Hematopoietic multipotent progenitor cell treated with erythropoietin and hydrocortisone succinate and interleukin-3 and kit ligand, for 4 days (in vitro differentiated cells): ENCODE results near the gene SCO2.

ENCODE experiments used
- DNase-seq: peaks from one replicate; pipeline ENCODE4 v3.0.0-alpha.2; 2015

The SCO2 gene, protein sequence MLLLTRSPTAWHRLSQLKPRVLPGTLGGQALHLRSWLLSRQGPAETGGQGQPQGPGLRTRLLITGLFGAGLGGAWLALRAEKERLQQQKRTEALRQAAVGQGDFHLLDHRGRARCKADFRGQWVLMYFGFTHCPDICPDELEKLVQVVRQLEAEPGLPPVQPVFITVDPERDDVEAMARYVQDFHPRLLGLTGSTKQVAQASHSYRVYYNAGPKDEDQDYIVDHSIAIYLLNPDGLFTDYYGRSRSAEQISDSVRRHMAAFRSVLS

DNA sequence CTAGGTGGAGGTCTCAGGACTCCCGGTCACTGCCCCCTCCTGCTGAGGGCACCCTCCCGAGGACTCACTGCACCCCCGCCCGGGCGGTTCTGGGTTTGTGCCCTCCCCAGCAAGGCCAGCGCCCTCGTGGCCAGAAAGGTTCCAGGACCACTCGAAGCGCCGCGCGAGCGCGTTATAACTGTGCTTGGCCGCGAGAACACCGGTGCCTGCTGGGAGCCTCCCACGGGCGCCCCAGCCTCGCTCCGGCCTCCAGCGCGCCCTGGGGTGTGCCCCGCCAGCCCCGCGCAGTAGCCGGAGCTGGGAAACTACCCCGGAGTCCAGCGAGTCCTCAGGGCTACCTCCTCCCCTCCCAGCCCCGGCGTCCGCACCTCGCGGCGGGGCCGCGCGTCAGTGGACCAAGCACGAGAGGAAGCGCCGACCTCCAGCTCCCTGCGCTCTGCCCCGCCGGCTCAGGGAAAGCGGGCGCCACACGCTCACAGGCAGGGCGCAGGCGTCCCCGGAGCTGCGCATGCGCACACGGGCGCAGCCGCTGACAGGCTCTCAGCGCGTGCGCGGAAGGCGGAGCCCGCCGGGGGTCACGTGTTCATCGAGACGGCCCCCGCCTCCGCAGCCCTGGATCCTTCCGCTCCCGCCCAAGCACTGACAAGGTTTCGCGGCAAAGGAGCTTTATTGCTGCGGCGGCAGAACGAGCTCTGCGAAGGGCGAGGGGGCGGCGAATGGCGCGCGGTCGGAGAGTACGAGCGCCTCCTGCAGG is at the start of gene SCO2:
SCO2 (minus strand) TSS at position 495 of the 754 bp plus-strand sequence. CDS start 1,187 bp downstream, outside the sequence.
- DNase-seq, result peak; percentile 99

DNA sequence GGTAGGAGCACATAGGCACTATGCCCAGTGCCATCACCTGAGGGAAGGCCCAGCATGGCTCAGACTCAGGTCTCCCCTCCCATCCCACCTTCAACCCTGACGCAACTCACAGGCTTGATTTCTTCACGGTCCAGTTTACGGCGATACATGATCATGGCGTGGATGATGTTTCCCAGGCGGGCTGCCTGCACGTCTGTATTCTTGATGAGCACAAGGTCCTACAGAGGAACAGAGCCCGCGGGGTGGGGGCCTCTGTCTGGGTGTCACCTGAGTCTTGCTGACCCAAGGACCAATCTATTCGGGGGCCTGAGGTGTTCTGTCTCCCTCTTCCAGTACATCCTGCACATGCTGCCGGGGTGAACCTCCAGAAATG is 49.0 kb upstream of the SCO2 start:
- no peak for DNase-seq

GRCh38 chr22:50573491-50574382 is 48.3 kb upstream of the SCO2 start:
- no peak for DNase-seq

DNA sequence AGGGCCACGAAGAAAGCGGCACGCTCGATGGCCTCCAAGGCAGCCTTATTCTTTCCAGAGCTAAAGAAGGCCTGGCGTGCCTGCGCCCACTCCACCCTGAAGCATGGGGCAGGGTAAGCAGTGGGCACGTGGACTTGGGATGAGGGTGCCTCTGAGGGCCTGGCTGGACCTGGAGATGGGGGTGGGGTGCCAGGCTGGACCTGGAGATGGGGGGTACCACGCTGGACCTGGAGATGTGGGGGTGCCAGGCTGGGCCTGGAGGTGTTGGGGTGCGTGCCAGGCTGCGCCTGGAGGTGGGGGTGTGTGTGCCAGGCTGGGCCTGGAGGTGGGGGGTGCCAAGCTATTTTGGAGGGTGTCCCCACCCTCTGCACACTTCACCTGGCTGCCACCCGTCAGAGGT is 47.6 kb upstream of the SCO2 start:
- DNase-seq, result no peak

DNA sequence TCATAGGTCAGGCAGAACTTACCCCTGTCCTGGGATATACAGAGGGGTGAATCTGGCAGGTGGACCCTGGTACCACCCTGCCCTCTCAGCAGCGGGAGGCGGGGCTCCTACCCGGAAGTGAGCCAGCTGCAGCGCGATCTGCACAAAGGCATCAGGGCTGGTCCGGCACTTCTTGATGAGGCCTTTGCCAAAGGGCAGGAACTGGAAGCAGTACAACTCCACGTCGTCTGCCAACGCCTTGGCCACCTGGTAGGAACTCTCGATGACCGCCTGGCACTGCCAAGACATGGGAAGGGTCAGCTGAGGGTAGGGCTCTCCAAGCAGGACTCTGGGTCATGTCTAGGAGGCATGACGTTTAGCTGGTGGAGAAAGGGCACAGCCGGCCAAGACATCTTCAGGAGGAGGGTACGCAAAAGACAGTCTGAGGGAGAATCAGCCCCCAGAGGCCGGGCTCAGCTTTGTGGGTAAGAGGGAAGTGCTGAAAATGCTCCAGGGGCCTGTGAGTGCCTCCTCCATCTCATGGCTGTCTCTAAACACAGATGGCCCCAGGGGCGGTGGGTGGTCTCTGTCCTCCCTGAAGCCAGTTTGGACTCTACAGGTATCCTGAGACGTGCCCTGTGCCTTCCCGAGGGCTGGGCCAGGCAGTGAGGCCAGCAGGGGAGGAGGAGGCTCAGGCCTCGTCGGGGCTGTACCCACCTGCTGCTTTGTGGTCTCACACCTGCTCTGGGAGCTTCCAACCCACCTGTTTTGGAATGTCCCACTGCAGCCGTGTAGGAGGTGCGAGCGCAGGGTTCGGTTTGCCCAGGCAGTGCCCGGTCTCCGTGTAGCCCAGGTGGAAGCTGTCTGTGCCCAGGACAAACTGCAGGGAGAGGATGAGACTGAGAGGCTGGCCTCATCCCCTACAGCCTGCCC is 46.1 kb upstream of the SCO2 start:
- DNase-seq, result no peak

DNA sequence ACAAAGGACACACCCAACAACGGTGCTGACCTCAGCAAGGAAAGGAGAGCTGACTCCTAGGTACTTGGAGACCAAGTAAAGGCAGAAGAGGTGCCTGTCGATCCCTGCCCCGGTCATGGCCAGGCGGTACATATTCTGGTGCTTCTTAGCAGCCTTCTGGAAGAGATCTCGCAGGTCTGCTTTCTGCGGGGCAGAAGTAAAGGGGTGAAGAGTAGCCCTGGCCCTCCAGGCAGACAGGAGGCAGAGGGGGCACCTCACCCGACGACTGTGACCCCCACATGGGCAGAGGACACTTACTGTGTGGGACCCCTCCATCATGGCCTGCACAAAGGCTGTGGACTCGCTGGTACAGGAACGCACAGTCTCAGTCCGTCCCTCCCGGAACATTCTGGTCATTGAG is 45.5 kb upstream of the SCO2 start:
- no peak for DNase-seq

DNA sequence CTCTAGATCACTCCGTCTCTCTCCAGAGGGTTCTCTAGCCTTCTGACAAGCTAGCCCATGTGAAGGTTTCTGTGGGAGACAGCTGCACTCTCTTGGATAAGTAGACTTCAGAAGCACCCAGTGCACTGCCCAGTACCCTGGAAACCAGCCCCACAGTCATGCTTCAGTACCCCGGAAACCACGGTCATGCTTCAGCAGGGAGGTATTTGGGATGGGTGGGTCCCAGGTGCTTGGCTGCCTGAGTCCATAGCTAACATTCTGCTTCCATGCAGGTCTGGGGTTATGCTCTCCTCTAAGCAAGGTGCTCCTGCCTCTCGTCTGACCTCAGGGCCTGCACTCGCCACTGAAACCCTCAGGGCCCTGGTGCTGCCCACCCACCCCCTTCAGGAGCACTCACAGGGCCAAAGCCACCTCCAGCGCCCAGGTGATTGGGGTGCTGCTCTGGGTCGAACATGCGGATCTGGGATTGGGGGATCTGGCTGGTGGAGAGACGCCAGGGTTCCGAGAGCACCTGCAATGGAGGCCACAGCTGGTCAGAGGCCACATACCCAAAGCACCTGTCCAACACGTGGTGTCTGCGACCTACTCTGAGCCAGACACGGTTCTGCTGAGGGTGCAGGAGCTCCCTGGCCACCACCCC is 44.6 kb upstream of the SCO2 start:
- no peak for DNase-seq

- no peak for DNase-seq
These were observed 43.7 kb upstream of the SCO2 start for GRCh38 chr22:50569041-50569459.

DNA sequence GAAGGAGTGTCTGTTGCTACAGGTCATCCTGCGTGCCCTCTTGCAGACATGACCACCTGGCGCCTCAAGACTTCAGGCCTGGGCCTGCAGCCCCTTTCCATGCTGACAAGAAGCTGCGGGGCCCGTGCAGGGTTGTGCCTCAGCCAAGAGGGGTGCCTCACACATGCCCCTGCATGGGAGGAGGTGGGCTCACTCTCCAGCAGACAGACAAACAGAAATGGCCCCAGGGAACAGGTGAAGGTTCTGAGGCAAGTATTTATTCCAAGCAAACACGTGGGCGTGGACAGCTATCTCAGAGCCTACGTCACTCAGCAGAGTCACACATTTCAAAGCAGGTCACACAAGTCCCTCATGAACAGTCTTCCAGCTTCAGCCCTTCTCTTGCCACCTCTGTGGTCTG is 43.2 kb upstream of the SCO2 start:
- no peak for DNase-seq

GRCh38 chr22:50567721-50568252 is 42.4 kb upstream of the SCO2 start:
- no peak for DNase-seq

- DNase-seq, result no peak
These were observed 38.9 kb upstream of the SCO2 start for GRCh38 chr22:50564289-50564688.

GRCh38 chr22:50563413-50564160 is 38.2 kb upstream of the SCO2 start:
- no peak for DNase-seq

GRCh38 chr22:50562523-50563412 is 37.4 kb upstream of the SCO2 start, which contains the start of gene SYCE3:
Gene SYCE3 (minus strand): TSS chr22:50562919. CDS start chr22:50556405, 6,514 bp downstream.
- peak; percentile 98 for DNase-seq

DNA sequence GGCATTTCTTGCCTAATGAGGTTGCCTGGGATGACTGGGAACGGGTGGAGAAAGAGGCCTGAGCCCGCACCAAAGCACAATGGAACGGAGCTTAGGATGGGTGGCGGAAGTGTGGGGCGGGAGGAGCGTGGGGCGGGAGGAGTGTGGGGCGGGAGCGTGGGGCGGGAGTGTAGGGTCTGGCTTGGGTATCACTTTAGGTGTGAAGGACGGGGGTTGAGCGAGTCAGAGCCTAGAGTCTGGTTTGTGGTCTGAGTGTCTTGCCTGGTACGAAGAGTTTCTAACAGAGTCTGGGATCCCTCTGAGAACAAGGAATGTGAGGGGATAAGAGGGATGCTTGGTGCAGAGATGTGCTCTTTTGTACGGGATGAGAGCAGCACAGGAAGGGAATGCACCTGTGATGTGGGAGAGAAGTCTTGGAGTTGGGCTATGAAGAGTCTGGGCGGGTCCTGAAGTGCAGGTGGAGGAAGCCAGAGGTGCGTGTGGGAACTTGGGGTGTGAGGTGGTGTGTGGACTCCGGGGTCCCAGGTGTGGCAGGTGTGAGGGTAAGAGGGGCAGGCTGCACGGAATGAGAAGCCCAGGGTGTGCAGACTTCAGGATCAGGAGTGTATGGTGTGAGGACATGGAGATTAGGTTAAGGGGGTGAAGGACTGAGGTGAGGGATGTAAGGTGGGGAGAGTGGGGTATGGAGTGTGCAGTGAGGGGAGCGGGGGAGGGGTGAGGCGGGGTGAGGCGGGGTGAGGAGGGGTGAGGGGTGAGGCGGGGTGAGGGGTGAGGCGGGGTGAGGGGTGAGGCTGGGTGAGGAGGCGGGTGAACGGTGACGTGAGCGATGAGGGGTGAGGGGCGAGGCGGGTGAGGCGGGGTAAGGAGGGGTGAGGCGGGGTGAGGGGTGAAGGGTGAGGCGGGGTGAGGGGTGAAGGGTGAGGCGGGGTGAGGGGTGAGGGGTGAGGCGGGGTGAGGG is 36.3 kb upstream of the SCO2 start:
- no peak for DNase-seq

- no peak for DNase-seq
These were observed 34.6 kb upstream of the SCO2 start for GRCh38 chr22:50560034-50560433.

DNA sequence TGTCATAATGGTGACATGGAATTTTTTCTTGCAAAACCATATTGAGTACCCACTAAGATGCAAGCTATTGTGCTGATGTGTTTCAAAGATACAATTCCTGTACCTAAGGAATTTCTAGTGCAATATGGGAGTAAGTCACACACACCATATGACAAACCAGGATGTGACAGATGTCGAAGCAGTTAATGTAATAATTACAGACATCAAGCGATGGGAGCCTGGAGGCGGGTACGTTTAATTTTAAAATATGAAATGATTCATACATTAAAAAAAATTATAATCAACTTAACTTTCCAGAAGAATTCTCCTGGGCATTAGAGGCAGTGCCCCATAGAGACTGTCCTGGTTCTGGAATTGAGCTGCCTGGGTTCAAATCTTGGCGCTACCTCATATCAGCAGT is 31.3 kb upstream of the SCO2 start:
- no peak for DNase-seq

DNA sequence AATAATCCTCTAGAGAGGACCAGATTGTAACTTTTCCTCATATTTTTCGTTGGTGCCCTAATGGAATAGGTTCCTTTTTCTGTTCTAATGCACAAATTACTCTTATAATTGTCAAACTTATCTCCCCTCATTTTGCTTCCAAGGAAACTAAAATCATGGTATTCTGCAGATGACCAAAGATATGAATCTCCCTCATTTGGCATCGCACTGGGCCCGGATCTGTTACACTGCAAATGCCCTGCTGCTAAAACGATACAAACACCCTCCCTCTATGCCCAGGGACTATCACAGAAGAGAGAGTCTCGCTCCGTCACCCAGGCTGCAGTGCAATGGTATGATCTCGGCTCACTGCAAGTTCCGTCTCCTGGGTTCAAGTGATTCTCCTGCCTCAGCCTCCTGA is 27.9 kb upstream of the SCO2 start:
- no peak for DNase-seq

- no peak for DNase-seq
These were observed 25.9 kb upstream of the SCO2 start for GRCh38 chr22:50551160-50551752.
